CD4-positive, alpha-beta memory T cell (primary cell): ENCODE data around the gene RAB3IL1. TPM values are rescaled to one million over a fixed set of nuclear protein-coding genes. Genes with fewer than 3 reads are reported as not detected.

Experiments used
- CTCF ChIA-PET: fragments of 350-600 bp; sonication (Branson Sonifier 250); formaldehyde crosslinking; loops from one replicate; lab custom pipeline; 2021; ENCODE audit warnings: inconsistent platforms; ENCODE audit not compliant: partially characterized antibody; lab: Charles Lee
- POLR2A ChIA-PET: fragments of 350-600 bp; sonication (Branson Sonifier 250); formaldehyde crosslinking; loops from one replicate; lab custom pipeline; 2021; ENCODE audit not compliant: partially characterized antibody; lab: Charles Lee
- DNase-seq, 5 donors: peaks; one replicate each; pipeline versions ENCODE4 v3.0.0 to v3.0.0-alpha.2; 2020 to 2022; ENCODE audit warnings: mixed read lengths in 1 of 5
- H3K27ac ChIP-seq: one replicate; pipeline ENCODE4 v1.7.0; 2013; ENCODE audit warnings: low read depth, low read length
- H3K27me3 ChIP-seq: 2 replicates; pipeline ENCODE4 v1.7.0; 2013; ENCODE audit warnings: mild to moderate bottlenecking, low read length, moderate library complexity; ENCODE audit not compliant: insufficient read depth
- H3K36me3 ChIP-seq: 2 replicates; pipeline ENCODE4 v1.7.0; 2013; ENCODE audit warnings: mild to moderate bottlenecking, low read length, moderate library complexity; ENCODE audit not compliant: insufficient read depth
- H3K4me1 ChIP-seq: 2 replicates; pipeline ENCODE4 v1.7.0; 2013; ENCODE audit warnings: mild to moderate bottlenecking, low read length, moderate library complexity; ENCODE audit not compliant: insufficient read depth
- H3K4me3 ChIP-seq, 2 donors: one replicate each; pipeline ENCODE4 v1.7.0; 2013; ENCODE audit warnings: low read length in 2 of 2, mild to moderate bottlenecking in 1 of 2
- H3K9me3 ChIP-seq, 2 donors: one replicate each; pipeline ENCODE4 v1.7.0; 2013; ENCODE audit warnings: low read length in 2 of 2, control low read depth in 1 of 2; ENCODE audit not compliant: control insufficient read depth in 1 of 2
- H3K27ac Mint-ChIP-seq, 7 donors: one replicate each; pipeline ENCODE4 v1.8.0; 2020 to 2021; ENCODE audit warnings: mixed read lengths in 7 of 7, mild to moderate bottlenecking in 6 of 7, inconsistent platforms in 3 of 7, moderate library complexity in 3 of 7
- H3K27me3 Mint-ChIP-seq, 2 donors: one replicate each; pipeline ENCODE4 v1.8.0; 2020 to 2021; ENCODE audit warnings: mixed read lengths in 2 of 2
- H3K36me3 Mint-ChIP-seq, 2 donors: one replicate each; pipeline ENCODE4 v1.8.0; 2020 to 2021; ENCODE audit warnings: mixed read lengths in 2 of 2, inconsistent platforms in 1 of 2, mild to moderate bottlenecking in 1 of 2
- H3K4me1 Mint-ChIP-seq, 4 donors: one replicate each; pipeline ENCODE4 v1.8.0; 2020 to 2021; ENCODE audit warnings: mixed read lengths in 4 of 4, mild to moderate bottlenecking in 1 of 4
- H3K4me3 Mint-ChIP-seq, 8 donors: one replicate each; pipeline ENCODE4 v1.8.0; 2020 to 2021; ENCODE audit warnings: mixed read lengths in 8 of 8, mild to moderate bottlenecking in 7 of 8, moderate library complexity in 6 of 8, inconsistent platforms in 3 of 8
- H3K9me3 Mint-ChIP-seq, 8 donors: one replicate each; pipeline ENCODE4 v1.8.0; 2020 to 2021; ENCODE audit warnings: mixed read lengths in 8 of 8, mild to moderate bottlenecking in 5 of 8, inconsistent platforms in 3 of 8, moderate library complexity in 1 of 8
- intact Hi-C: fragments of 100-400 bp; cut with micrococcal nuclease; formaldehyde crosslinking; loops from one replicate; pipeline ENCODE4 v1.15.1; 2023
- polyA plus RNA-seq, 2 donors: library from polyadenylated mRNA; unstranded; fragments of 300-500 nt; fragmentation: Illumina TruSeq; gene quantifications; one replicate each; pipeline ENCODE4 v1.2.3, GENCODE V29; 2021
- total RNA-seq, 2 experiments: library from RNA; stranded (reverse); gene quantifications; one replicate each; pipeline ENCODE4 v1.2.3, GENCODE V29; 2021

The RAB3IL1 gene
- total and polyA plus RNA-seq, 4 experiments from 2014 or later: 0.44 to 0.53 TPM; not detected in 2

GRCh38 chr11:61891331-61892084 is 25.9 kb downstream of the RAB3IL1 start, which contains the start of gene FADS3:
Gene FADS3, minus strand, starts transcription at chr11:61891545. Its CDS starts 164 bp downstream, at chr11:61891381.
- H3K9me3 ChIP-seq: no peaks in the 10 kb centered on the region
- Mint-ChIP-seq H3K36me3 (no peaks in the 10 kb centered on the region), H3K27me3 (no peaks in the 10 kb centered on the region), H3K4me3 (peak within 1 kb of the TSS; percentile 81 to 91 (median 86)), H3K9me3 (peaks cover 0 to 2% (median 0%) of the 10 kb centered on the region in 8 donors), H3K4me1 (peaks cover 2 to 14% (median 6%) of the 10 kb centered on the region in 4 donors), H3K27ac (peak within 1 kb of the TSS; percentile 49 to 92 (median 82))
- peak; percentile 56 to 78 (median 62) for DNase-seq
- intact Hi-C loops: loop anchor here (5.0 kb wide), 1 partner anchor 74 kb away; the partner anchor contains the start of gene FADS1
- peak within 1 kb of the TSS; percentile 69 for H3K27ac ChIP-seq
- H3K36me3 ChIP-seq: no peaks in the 10 kb centered on the region
- H3K27me3 ChIP-seq: no peaks in the 10 kb centered on the region
- ChIA-PET CTCF (interaction anchor here (1.1 to 3.6 kb wide), 5 partner anchors 21 to 218 kb away, joined by 3 to 27 read pairs (median 5); partner anchors contain the start of gene FTH1), POLR2A (interaction anchor here (0.8 to 1.5 kb wide), 3 partner anchors 8 to 94 kb away, joined by 3 to 5 read pairs (median 3); partner anchors contain the start of gene FADS1)
- H3K4me3 ChIP-seq: peak within 1 kb of the TSS; percentile 29 to 45
- peaks cover 11% of the 10 kb centered on the region for H3K4me1 ChIP-seq

DNA sequence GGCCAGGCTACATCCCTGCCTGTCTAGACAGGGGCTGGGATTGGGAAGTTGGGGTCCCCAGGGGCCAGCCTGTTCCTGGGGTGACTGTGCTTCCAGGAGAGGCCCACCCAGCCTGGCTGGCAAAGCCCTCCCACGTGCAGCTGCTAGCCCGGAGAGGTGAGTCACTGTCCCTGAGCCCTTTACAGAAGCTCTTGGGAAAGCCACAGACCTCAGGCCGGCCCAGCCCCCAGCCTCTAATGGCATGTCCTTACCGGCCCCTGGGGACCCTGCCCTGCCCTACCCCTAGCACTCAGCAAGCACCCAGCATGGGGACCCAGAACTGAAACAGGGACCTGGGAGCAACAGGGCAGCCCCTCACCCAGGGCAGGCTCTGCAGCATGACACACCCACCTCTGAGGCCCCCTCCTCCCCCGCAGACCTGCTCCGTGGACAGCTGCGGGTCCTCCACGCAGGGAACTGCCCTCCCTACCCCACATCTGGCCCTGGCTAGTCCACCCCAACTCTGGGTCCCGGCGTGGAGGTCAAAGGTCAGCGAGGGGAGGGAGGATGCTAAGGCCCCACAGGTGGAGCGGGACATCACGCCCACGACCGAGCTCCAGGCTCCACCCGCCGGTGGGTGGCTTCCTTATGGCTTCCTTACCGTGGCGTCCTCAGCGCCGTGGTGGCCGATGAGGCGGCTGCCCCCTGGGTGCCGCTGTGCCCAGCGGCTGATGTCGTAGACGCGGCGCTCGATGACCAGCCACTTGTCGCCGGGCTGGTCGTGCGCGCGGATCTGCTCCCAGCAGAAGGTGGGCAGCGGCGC is 26.6 kb downstream of the RAB3IL1 start:
- H3K9me3 ChIP-seq: no peaks in the 10 kb centered on the region
- Mint-ChIP-seq H3K4me1 (peaks cover 2 to 14% (median 6%) of the 10 kb centered on the region in 4 donors), H3K27ac (peak overlapping the region; percentile 49 to 92 (median 78)), H3K36me3 (no peaks in the 10 kb centered on the region), H3K9me3 (peaks cover 0 to 2% (median 0%) of the 10 kb centered on the region in 8 donors), H3K4me3 (peak overlapping the region; percentile 81 to 91 (median 86)), H3K27me3 (no peaks in the 10 kb centered on the region)
- ChIA-PET POLR2A (interaction anchor here (0.7 to 1.5 kb wide), 3 partner anchors 8 to 191 kb away, joined by 3 to 5 read pairs (median 3); no protein-coding TSS in a partner anchor), CTCF (interaction anchor here (1.4 to 3.6 kb wide), 2 partner anchors 20 to 191 kb away, joined by 4 to 27 read pairs; no protein-coding TSS in a partner anchor)
- H3K27ac ChIP-seq: peak overlapping the region; percentile 69
- H3K27me3 ChIP-seq: no peaks in the 10 kb centered on the region
- peak; percentile 27 to 56 (median 36) for DNase-seq
- peak overlapping the region; percentile 29 to 40 for H3K4me3 ChIP-seq
- peaks cover 11% of the 10 kb centered on the region for H3K4me1 ChIP-seq
- no peaks in the 10 kb centered on the region for H3K36me3 ChIP-seq
- intact Hi-C loops: loop anchor here (5.0 kb wide), 1 partner anchor 73 kb away; the partner anchor contains the start of gene FADS1

- peaks cover 11% of the 10 kb centered on the region for H3K4me1 ChIP-seq
- H3K36me3 ChIP-seq: no peaks in the 10 kb centered on the region
- H3K9me3 Mint-ChIP-seq: peaks cover 0 to 2% (median 0%) of the 10 kb centered on the region in 8 donors
- H3K27me3 Mint-ChIP-seq: no peaks in the 10 kb centered on the region
- no peaks in the 10 kb centered on the region for H3K9me3 ChIP-seq
- H3K36me3 Mint-ChIP-seq: no peaks in the 10 kb centered on the region
- H3K4me3 ChIP-seq: no peak overlapping the region
- H3K4me1 Mint-ChIP-seq: peaks cover 2 to 14% (median 6%) of the 10 kb centered on the region in 4 donors
- ChIA-PET CTCF (interaction anchor here (1.4 to 3.2 kb wide), 3 partner anchors 8 to 218 kb away, joined by 4 to 13 read pairs (median 5); no protein-coding TSS in a partner anchor), POLR2A (interaction anchor here (1.5 kb wide), 1 partner anchor 9 kb away, joined by 5 read pairs; no protein-coding TSS in a partner anchor)
- peak overlapping the region in 6 of 8 donors; percentile 26 to 55 (median 39) for H3K4me3 Mint-ChIP-seq
- intact Hi-C loops: loop anchor here (5.0 kb wide), 1 partner anchor 73 kb away; the partner anchor contains the start of gene FADS1
- no peak for DNase-seq
- no peak overlapping the region for H3K27ac ChIP-seq
- H3K27me3 ChIP-seq: no peaks in the 10 kb centered on the region
- H3K27ac Mint-ChIP-seq: peak overlapping the region in 1 of 7 donors; percentile 80
Measured at GRCh38 chr11:61889831-61890230, 27.5 kb downstream of the RAB3IL1 start.

GRCh38 chr11:61888590-61888989 is 28.8 kb downstream of the RAB3IL1 start:
- Mint-ChIP-seq H3K4me3 (peak overlapping the region in 1 of 8 donors; percentile 20), H3K9me3 (peaks cover 0 to 2% (median 0%) of the 10 kb centered on the region in 8 donors), H3K27ac (peak overlapping the region in 1 of 7 donors; percentile 15), H3K36me3 (no peaks in the 10 kb centered on the region), H3K4me1 (peaks cover 2 to 14% (median 6%) of the 10 kb centered on the region in 4 donors), H3K27me3 (no peaks in the 10 kb centered on the region)
- Histone ChIP-seq H3K4me3 (no peak overlapping the region), H3K27ac (no peak overlapping the region), H3K36me3 (no peaks in the 10 kb centered on the region), H3K27me3 (no peaks in the 10 kb centered on the region), H3K9me3 (no peaks in the 10 kb centered on the region), H3K4me1 (peaks cover 11% of the 10 kb centered on the region)
- DNase-seq: no peak
- ChIA-PET POLR2A (no interaction called here), CTCF (interaction anchor here (0.8 to 3.2 kb wide), 4 partner anchors 9 to 219 kb away, joined by 3 to 13 read pairs (median 5); no protein-coding TSS in a partner anchor)
- intact Hi-C loops: no loop called here

DNA sequence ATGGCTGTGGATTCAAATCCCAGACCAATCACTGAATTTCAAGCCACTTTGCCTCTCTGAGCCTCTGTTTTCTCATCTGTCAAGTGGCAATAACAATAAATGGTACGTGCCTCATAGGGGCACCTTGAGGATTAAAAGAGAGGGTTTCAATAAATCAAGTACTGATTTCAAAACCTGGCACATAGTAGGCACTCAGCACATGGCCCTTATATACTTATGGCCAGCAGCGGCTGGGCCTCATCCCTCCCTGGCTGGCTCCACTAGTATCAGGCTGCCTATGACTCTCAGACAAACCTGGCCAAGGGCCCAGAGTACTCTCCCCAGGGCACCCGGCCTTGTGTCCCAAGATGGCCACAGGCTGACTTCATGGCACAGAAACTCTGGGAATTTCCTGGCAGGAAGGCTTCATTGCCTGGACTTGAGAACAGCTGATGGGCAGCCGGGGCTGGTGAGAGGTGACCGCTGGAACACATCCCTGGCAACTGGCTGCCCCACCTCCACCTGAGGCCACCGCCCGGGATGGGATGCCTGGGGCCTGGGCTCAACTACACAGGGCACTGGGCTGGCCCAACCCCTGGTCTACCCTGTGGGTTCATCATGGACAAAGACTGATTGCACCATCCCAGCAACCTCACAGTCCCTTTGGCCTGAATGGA is 29.4 kb downstream of the RAB3IL1 start:
- no peaks in the 10 kb centered on the region for H3K9me3 ChIP-seq
- Mint-ChIP-seq H3K4me1 (peaks cover 2 to 14% (median 6%) of the 10 kb centered on the region in 4 donors), H3K27ac (no peak overlapping the region), H3K36me3 (no peaks in the 10 kb centered on the region), H3K4me3 (no peak overlapping the region), H3K9me3 (peaks cover 0 to 2% (median 0%) of the 10 kb centered on the region in 8 donors), H3K27me3 (no peaks in the 10 kb centered on the region)
- CTCF ChIA-PET: interaction anchor here (1.3 to 3.2 kb wide), 3 partner anchors 10 to 220 kb away, joined by 3 to 13 read pairs (median 5); no protein-coding TSS in a partner anchor
- no peaks in the 10 kb centered on the region for H3K27me3 ChIP-seq
- H3K4me1 ChIP-seq: peaks cover 11% of the 10 kb centered on the region
- H3K4me3 ChIP-seq: no peak overlapping the region
- no peaks in the 10 kb centered on the region for H3K36me3 ChIP-seq
- DNase-seq: no peak
- intact Hi-C loops: no loop called here
- no peak overlapping the region for H3K27ac ChIP-seq
- POLR2A ChIA-PET: no interaction called here

DNA sequence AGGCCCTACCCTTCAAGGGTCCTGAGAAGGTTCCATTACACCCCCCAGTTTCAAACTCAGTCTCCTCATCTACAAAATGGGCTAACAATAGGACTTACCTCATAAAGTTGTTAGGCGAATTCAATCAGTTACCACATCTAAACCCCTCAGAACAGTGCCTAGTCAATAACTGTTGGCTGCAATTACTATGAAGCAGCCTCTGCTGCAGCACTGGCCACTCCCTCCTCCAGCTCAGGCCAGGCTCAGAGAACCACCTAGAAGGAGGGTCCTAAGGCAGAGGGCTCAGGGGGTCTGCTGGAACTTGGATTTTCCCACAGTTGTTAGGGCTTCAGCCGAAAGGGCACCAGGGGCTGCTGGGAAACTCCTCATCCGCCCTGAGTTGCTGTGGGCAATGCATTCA is 30.7 kb downstream of the RAB3IL1 start:
- H3K4me1 ChIP-seq: peaks cover 11% of the 10 kb centered on the region
- H3K27ac ChIP-seq: no peak overlapping the region
- POLR2A ChIA-PET: interaction anchor here (0.6 to 0.8 kb wide), 2 partner anchors 77 to 237 kb away, joined by 3 to 6 read pairs; no protein-coding TSS in a partner anchor
- DNase-seq: no peak
- Mint-ChIP-seq H3K27ac (peak overlapping the region in 1 of 7 donors; percentile 38), H3K36me3 (no peaks in the 10 kb centered on the region), H3K27me3 (no peaks in the 10 kb centered on the region), H3K4me1 (peaks cover 2 to 10% (median 4%) of the 10 kb centered on the region in 4 donors), H3K4me3 (no peak overlapping the region), H3K9me3 (peaks cover 0 to 2% (median 0%) of the 10 kb centered on the region in 8 donors)
- H3K9me3 ChIP-seq: no peaks in the 10 kb centered on the region
- H3K4me3 ChIP-seq: no peak overlapping the region
- H3K27me3 ChIP-seq: no peaks in the 10 kb centered on the region
- H3K36me3 ChIP-seq: no peaks in the 10 kb centered on the region
- CTCF ChIA-PET: interaction anchor here (3.2 kb wide), 1 partner anchor 11 kb away, joined by 13 read pairs; no protein-coding TSS in a partner anchor
- intact Hi-C loops: no loop called here
